Urothelium cell line (cell line): ENCODE results near the gene SLC15A1.

Experiments used
- DNase-seq: peaks from one replicate; pipeline ENCODE4 v3.0.0; 2011; ENCODE audit warnings: low spot score, mixed read lengths
- FAIRE-seq: peaks from 2 replicates; lab custom pipeline; 2011; peaks lifted over from hg19 to GRCh38; lab: Jason Lieb, UNC

Gene SLC15A1

GRCh38 chr13:98710521-98710920 lies 42.0 kb downstream of the SLC15A1 start:
- no peak for FAIRE-seq
- no peak for DNase-seq

- no peak for FAIRE-seq
- no peak for DNase-seq
These were observed 45.0 kb downstream of the SLC15A1 start for GRCh38 chr13:98707281-98707999.

- DNase-seq, result no peak
- no peak for FAIRE-seq
These were observed 45.9 kb downstream of the SLC15A1 start for GRCh38 chr13:98706446-98707110.

- DNase-seq (no peak), FAIRE-seq (no peak)
These were observed 54.7 kb downstream of the SLC15A1 start for GRCh38 chr13:98697791-98698190.

- no peak for DNase-seq
- no peak for FAIRE-seq
These were observed 58.7 kb downstream of the SLC15A1 start for GRCh38 chr13:98693756-98694155.

GRCh38 chr13:98691360-98691759 lies 61.1 kb downstream of the SLC15A1 start:
- DNase-seq, result no peak

GRCh38 chr13:98690348-98691022 lies 62.0 kb downstream of the SLC15A1 start:
- no peak for DNase-seq
- FAIRE-seq, result no peak

More at GRCh38 chr13:98691360-98691759, 61.1 kb downstream of the SLC15A1 start:
- FAIRE-seq, result no peak

GRCh38 chr13:98689347-98689968 lies 63.0 kb downstream of the SLC15A1 start:
- FAIRE-seq, result no peak
- DNase-seq, result no peak

- no peak for DNase-seq
- FAIRE-seq, result no peak
These were observed 64.1 kb downstream of the SLC15A1 start for GRCh38 chr13:98688373-98688772.

- no peak for DNase-seq
- no peak for FAIRE-seq
These were observed 65.2 kb downstream of the SLC15A1 start for GRCh38 chr13:98687319-98687718.

GRCh38 chr13:98686270-98686669 lies 66.2 kb downstream of the SLC15A1 start:
- DNase-seq (no peak), FAIRE-seq (no peak)

GRCh38 chr13:98685146-98685545 lies 67.3 kb downstream of the SLC15A1 start:
- DNase-seq, result no peak

GRCh38 chr13:98681049-98681448 lies 71.4 kb downstream of the SLC15A1 start:
- FAIRE-seq (no peak), DNase-seq (no peak)

More at GRCh38 chr13:98685146-98685545, 67.3 kb downstream of the SLC15A1 start:
- no peak for FAIRE-seq

GRCh38 chr13:98678741-98679140 lies 73.7 kb downstream of the SLC15A1 start:
- no peak for FAIRE-seq
- DNase-seq, result no peak

- FAIRE-seq, result no peak
- no peak for DNase-seq
These were observed 75.1 kb downstream of the SLC15A1 start for GRCh38 chr13:98677398-98677797.

- no peak for FAIRE-seq
These were observed 76.2 kb downstream of the SLC15A1 start for GRCh38 chr13:98676239-98676638.

GRCh38 chr13:98675837-98676236 lies 76.6 kb downstream of the SLC15A1 start:
- FAIRE-seq (no peak), DNase-seq (no peak)

More at GRCh38 chr13:98676239-98676638, 76.2 kb downstream of the SLC15A1 start:
- no peak for DNase-seq

- no peak for DNase-seq
- FAIRE-seq, result no peak
These were observed 77.4 kb downstream of the SLC15A1 start for GRCh38 chr13:98675066-98675465.

- no peak for FAIRE-seq
- peak; percentile 62 for DNase-seq
These were observed 79.4 kb downstream of the SLC15A1 start for GRCh38 chr13:98672947-98673613.

- no peak for FAIRE-seq
- DNase-seq, result no peak
These were observed 84.3 kb downstream of the SLC15A1 start for GRCh38 chr13:98668155-98668554.

GRCh38 chr13:98665638-98665995 lies 86.9 kb downstream of the SLC15A1 start:
- no peak for FAIRE-seq

More at GRCh38 chr13:98665638-98665995, 86.9 kb downstream of the SLC15A1 start:
- DNase-seq, result no peak
